ENCODE data around the gene PFKFB4. TPM values are rescaled to one million over a fixed set of nuclear protein-coding genes. Genes with fewer than 3 reads are reported as not detected.
"Not testable (repeated sequence)": the region's sequence is repeated elsewhere in the genome, so short reads cannot be mapped to it uniquely, and the experiment has no call there.

Gene PFKFB4
- total and polyA plus RNA-seq, 5 donors from 2014 or later = 0.96 to 1.8 (median 1.5) TPM

- peak overlapping the region; percentile 93 to 100 (median 99) for H3K27ac Mint-ChIP-seq
- peaks cover 10 to 72% (median 41%) of the 10 kb centered on the region in 4 donors for H3K4me1 Mint-ChIP-seq
- Histone ChIP-seq H3K27ac (ENCODE audit: insufficient read depth, low read length, poor library complexity, severe bottlenecking) (peak overlapping the region; percentile 33), H3K4me1 (ENCODE audit: control insufficient read depth, insufficient read depth, low read length, poor library complexity, severe bottlenecking) (peaks cover 73% of the 10 kb centered on the region), H3K9me3 (ENCODE audit: control insufficient read depth in 2 of 2, low read length in 2 of 2) (no peaks in the 10 kb centered on the region), H3K4me3 (ENCODE audit: low read depth, low read length) (no peak overlapping the region), H3K36me3 (ENCODE audit: control insufficient read depth, insufficient read depth, low read length) (peaks cover 8% of the 10 kb centered on the region), H3K27me3 (ENCODE audit: control insufficient read depth, insufficient read depth, low read length) (no peaks in the 10 kb centered on the region)
- ATAC-seq (ENCODE audit: low read depth in 2 of 2) = no peak
- H3K36me3 Mint-ChIP-seq = peaks cover 6% of the 10 kb centered on the region
- H3K4me3 Mint-ChIP-seq = peak overlapping the region; percentile 41 to 83 (median 54)
- no peaks in the 10 kb centered on the region for H3K27me3 Mint-ChIP-seq
- DNase-seq = no peak
- H3K9me3 Mint-ChIP-seq = peaks cover 0 to 3% (median 0%) of the 10 kb centered on the region in 7 donors
Measured at GRCh38 chr3:48476426-48477053, 80.1 kb downstream of the PFKFB4 start.

GRCh38 chr3:48475188-48475587 lies 81.4 kb downstream of the PFKFB4 start:
- peak overlapping the region in 1 of 4 donors; percentile 59 for H3K4me3 Mint-ChIP-seq

GRCh38 chr3:48474619-48475018 lies 82.0 kb downstream of the PFKFB4 start:
- ATAC-seq (ENCODE audit: low read depth in 2 of 2) = no peak
- H3K27me3 ChIP-seq (ENCODE audit: control insufficient read depth, insufficient read depth, low read length) = no peaks in the 10 kb centered on the region
- no peak for DNase-seq
- H3K4me1 Mint-ChIP-seq = peaks cover 5 to 80% (median 41%) of the 10 kb centered on the region in 4 donors
- no peaks in the 10 kb centered on the region for H3K27me3 Mint-ChIP-seq
- H3K27ac Mint-ChIP-seq = peak overlapping the region; percentile 61 to 93 (median 81)
- H3K36me3 ChIP-seq (ENCODE audit: control insufficient read depth, insufficient read depth, low read length) = peaks cover 11% of the 10 kb centered on the region
- no peak overlapping the region for H3K4me3 ChIP-seq (ENCODE audit: low read depth, low read length)
- H3K27ac ChIP-seq (ENCODE audit: insufficient read depth, low read length, poor library complexity, severe bottlenecking) = peak overlapping the region; percentile 99
- peaks cover 0 to 3% (median 0%) of the 10 kb centered on the region in 7 donors for H3K9me3 Mint-ChIP-seq
- no peaks in the 10 kb centered on the region for H3K9me3 ChIP-seq (ENCODE audit: control insufficient read depth in 2 of 2, low read length in 2 of 2)
- H3K36me3 Mint-ChIP-seq = peaks cover 11% of the 10 kb centered on the region
- H3K4me1 ChIP-seq (ENCODE audit: control insufficient read depth, insufficient read depth, low read length, poor library complexity, severe bottlenecking) = peaks cover 83% of the 10 kb centered on the region
- peak overlapping the region in 3 of 4 donors; percentile 36 to 59 (median 59) for H3K4me3 Mint-ChIP-seq

More at GRCh38 chr3:48475188-48475587, 81.4 kb downstream of the PFKFB4 start:
- no peak for DNase-seq
- Mint-ChIP-seq H3K4me1 (peaks cover 7 to 79% (median 39%) of the 10 kb centered on the region in 4 donors), H3K36me3 (peaks cover 6% of the 10 kb centered on the region), H3K27ac (peak overlapping the region; percentile 61 to 93 (median 82)), H3K9me3 (peaks cover 0 to 3% (median 0%) of the 10 kb centered on the region in 7 donors), H3K27me3 (no peaks in the 10 kb centered on the region)
- Histone ChIP-seq H3K4me3 (ENCODE audit: low read depth, low read length) (no peak overlapping the region), H3K9me3 (ENCODE audit: control insufficient read depth in 2 of 2, low read length in 2 of 2) (no peaks in the 10 kb centered on the region), H3K27ac (ENCODE audit: insufficient read depth, low read length, poor library complexity, severe bottlenecking) (peak overlapping the region; percentile 33), H3K36me3 (ENCODE audit: control insufficient read depth, insufficient read depth, low read length) (peaks cover 8% of the 10 kb centered on the region), H3K4me1 (ENCODE audit: control insufficient read depth, insufficient read depth, low read length, poor library complexity, severe bottlenecking) (peaks cover 83% of the 10 kb centered on the region), H3K27me3 (ENCODE audit: control insufficient read depth, insufficient read depth, low read length) (no peaks in the 10 kb centered on the region)
- ATAC-seq (ENCODE audit: low read depth in 2 of 2) = no peak

- H3K4me1 ChIP-seq (ENCODE audit: control insufficient read depth, insufficient read depth, low read length, poor library complexity, severe bottlenecking) = peaks cover 83% of the 10 kb centered on the region
- Mint-ChIP-seq H3K4me1 (peaks cover 5 to 80% (median 40%) of the 10 kb centered on the region in 4 donors), H3K4me3 (peak overlapping the region in 1 of 4 donors; percentile 95), H3K27ac (peak overlapping the region in 1 of 3 donors; percentile 98), H3K36me3 (peaks cover 15% of the 10 kb centered on the region)
- not testable (repeated sequence) for ATAC-seq (ENCODE audit: low read depth in 2 of 2); DNase-seq; H3K27me3 ChIP-seq (ENCODE audit: control insufficient read depth, insufficient read depth, low read length); H3K27me3 Mint-ChIP-seq; H3K9me3 Mint-ChIP-seq; H3K4me3 ChIP-seq (ENCODE audit: low read depth, low read length); H3K9me3 ChIP-seq (ENCODE audit: control insufficient read depth in 2 of 2, low read length in 2 of 2)
- peak overlapping the region; percentile 99 for H3K27ac ChIP-seq (ENCODE audit: insufficient read depth, low read length, poor library complexity, severe bottlenecking)
- H3K36me3 ChIP-seq (ENCODE audit: control insufficient read depth, insufficient read depth, low read length) = peaks cover 17% of the 10 kb centered on the region
Measured at GRCh38 chr3:48474031-48474430, 82.6 kb downstream of the PFKFB4 start.

GRCh38 chr3:48473617-48473952 lies 83.0 kb downstream of the PFKFB4 start:
- H3K4me1 Mint-ChIP-seq = peaks cover 5 to 80% (median 38%) of the 10 kb centered on the region in 4 donors
- no peaks in the 10 kb centered on the region for H3K9me3 ChIP-seq (ENCODE audit: control insufficient read depth in 2 of 2, low read length in 2 of 2)
- ATAC-seq (ENCODE audit: low read depth in 2 of 2) (no peak), DNase-seq (no peak)
- peak overlapping the region; percentile 35 for H3K4me3 ChIP-seq (ENCODE audit: low read depth, low read length)
- H3K27me3 ChIP-seq (ENCODE audit: control insufficient read depth, insufficient read depth, low read length) = no peaks in the 10 kb centered on the region
- peaks cover 0 to 3% (median 0%) of the 10 kb centered on the region in 7 donors for H3K9me3 Mint-ChIP-seq
- H3K27me3 Mint-ChIP-seq = no peaks in the 10 kb centered on the region
- peak overlapping the region; percentile 99 for H3K27ac ChIP-seq (ENCODE audit: insufficient read depth, low read length, poor library complexity, severe bottlenecking)
- H3K27ac Mint-ChIP-seq = peak overlapping the region; percentile 98
- H3K4me3 Mint-ChIP-seq = peak overlapping the region; percentile 90 to 95 (median 94)
- peaks cover 21% of the 10 kb centered on the region for H3K36me3 ChIP-seq (ENCODE audit: control insufficient read depth, insufficient read depth, low read length)
- peaks cover 15% of the 10 kb centered on the region for H3K36me3 Mint-ChIP-seq
- H3K4me1 ChIP-seq (ENCODE audit: control insufficient read depth, insufficient read depth, low read length, poor library complexity, severe bottlenecking) = peaks cover 83% of the 10 kb centered on the region

- Mint-ChIP-seq H3K4me1 (peaks cover 5 to 80% (median 36%) of the 10 kb centered on the region in 4 donors), H3K9me3 (peaks cover 0 to 2% (median 0%) of the 10 kb centered on the region in 7 donors), H3K27me3 (no peaks in the 10 kb centered on the region), H3K36me3 (peaks cover 17% of the 10 kb centered on the region), H3K27ac (peak overlapping the region; percentile 98), H3K4me3 (peak overlapping the region; percentile 90 to 95 (median 94))
- Histone ChIP-seq H3K36me3 (ENCODE audit: control insufficient read depth, insufficient read depth, low read length) (peaks cover 26% of the 10 kb centered on the region), H3K27ac (ENCODE audit: insufficient read depth, low read length, poor library complexity, severe bottlenecking) (peak overlapping the region; percentile 99), H3K4me3 (ENCODE audit: low read depth, low read length) (peak overlapping the region; percentile 91), H3K27me3 (ENCODE audit: control insufficient read depth, insufficient read depth, low read length) (no peaks in the 10 kb centered on the region), H3K9me3 (ENCODE audit: control insufficient read depth in 2 of 2, low read length in 2 of 2) (no peaks in the 10 kb centered on the region), H3K4me1 (ENCODE audit: control insufficient read depth, insufficient read depth, low read length, poor library complexity, severe bottlenecking) (peaks cover 83% of the 10 kb centered on the region)
- DNase-seq = peak; percentile 91 to 99 (median 95)
- peak; percentile 87 for ATAC-seq (ENCODE audit: low read depth in 2 of 2)
Measured at GRCh38 chr3:48472923-48473616, 83.5 kb downstream of the PFKFB4 start.

GRCh38 chr3:48472673-48472922 lies 84.0 kb downstream of the PFKFB4 start:
- peak; percentile 21 to 28 for ATAC-seq (ENCODE audit: low read depth in 2 of 2)
- peaks cover 5 to 80% (median 39%) of the 10 kb centered on the region in 4 donors for H3K4me1 Mint-ChIP-seq
- Histone ChIP-seq H3K36me3 (ENCODE audit: control insufficient read depth, insufficient read depth, low read length) (peaks cover 31% of the 10 kb centered on the region), H3K27me3 (ENCODE audit: control insufficient read depth, insufficient read depth, low read length) (no peaks in the 10 kb centered on the region), H3K4me1 (ENCODE audit: control insufficient read depth, insufficient read depth, low read length, poor library complexity, severe bottlenecking) (peaks cover 83% of the 10 kb centered on the region), H3K27ac (ENCODE audit: insufficient read depth, low read length, poor library complexity, severe bottlenecking) (peak overlapping the region; percentile 99), H3K9me3 (ENCODE audit: control insufficient read depth in 2 of 2, low read length in 2 of 2) (no peaks in the 10 kb centered on the region), H3K4me3 (ENCODE audit: low read depth, low read length) (peak overlapping the region; percentile 91)
- peak overlapping the region; percentile 90 to 95 (median 94) for H3K4me3 Mint-ChIP-seq
- no peak for DNase-seq
- no peaks in the 10 kb centered on the region for H3K27me3 Mint-ChIP-seq
- peaks cover 0 to 1% (median 0%) of the 10 kb centered on the region in 7 donors for H3K9me3 Mint-ChIP-seq
- peaks cover 20% of the 10 kb centered on the region for H3K36me3 Mint-ChIP-seq
- H3K27ac Mint-ChIP-seq = peak overlapping the region; percentile 98

All from CD4-positive, CD25-positive, alpha-beta regulatory T cell (primary cell).